CMK (cell line): ENCODE results near the gene C3orf20.
"Not testable (repeated sequence)": the region's sequence is repeated elsewhere in the genome, so short reads cannot be mapped to it uniquely, and the experiment has no call there.

ENCODE experiments used
- DNase-seq: peaks from one replicate; pipeline ENCODE4 v3.0.0-alpha.2; 2010; ENCODE audit warnings: low read depth

The C3orf20 gene

GRCh38 chr3:14650193-14650592, 24.7 kb upstream of the C3orf20 start:
- DNase-seq: no peak

DNA sequence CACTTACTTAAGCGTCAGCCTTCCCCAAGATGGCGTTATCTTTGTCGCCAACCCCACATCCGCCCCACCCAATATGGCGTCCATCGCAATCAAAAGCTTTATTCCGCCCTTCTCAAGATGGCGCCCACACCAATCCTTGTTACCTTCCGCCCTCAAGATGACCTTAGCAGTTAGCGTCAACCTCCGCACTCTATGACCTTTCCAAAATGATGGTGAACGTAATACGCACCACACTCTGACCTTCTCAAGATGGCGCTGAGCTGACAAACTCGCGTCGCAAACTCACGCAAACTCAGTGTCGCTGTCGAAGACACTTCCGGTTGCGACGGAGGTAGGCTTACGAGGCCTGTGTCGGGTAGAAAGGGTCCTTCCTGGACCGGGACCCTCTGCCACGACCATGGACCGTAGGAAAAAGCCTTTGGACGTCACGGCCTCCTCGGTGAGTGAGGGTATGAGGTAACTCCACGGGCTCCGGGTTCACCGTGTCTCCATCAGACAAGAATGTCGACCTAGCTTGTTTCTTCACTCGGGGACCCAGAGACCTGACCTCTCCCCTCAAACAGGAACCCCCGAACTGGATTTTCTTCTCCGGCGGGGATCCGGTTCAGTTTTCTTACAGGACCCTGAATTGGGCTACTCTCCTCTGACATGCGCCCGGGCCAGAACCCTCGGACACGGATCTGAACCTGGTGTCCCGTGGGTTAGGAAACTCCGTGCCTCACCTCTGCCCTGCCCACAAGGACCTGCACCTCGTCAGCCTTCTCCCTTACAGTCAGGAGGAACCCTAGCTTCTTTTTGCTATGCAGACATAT, 23.3 kb upstream of the C3orf20 start, which contains the start of gene CCDC174:
CCDC174 (plus strand) TSS at position 323 of the 812 bp plus-strand sequence; CDS start at position 398, 75 bp downstream.
- peak; percentile 100 for DNase-seq

DNA sequence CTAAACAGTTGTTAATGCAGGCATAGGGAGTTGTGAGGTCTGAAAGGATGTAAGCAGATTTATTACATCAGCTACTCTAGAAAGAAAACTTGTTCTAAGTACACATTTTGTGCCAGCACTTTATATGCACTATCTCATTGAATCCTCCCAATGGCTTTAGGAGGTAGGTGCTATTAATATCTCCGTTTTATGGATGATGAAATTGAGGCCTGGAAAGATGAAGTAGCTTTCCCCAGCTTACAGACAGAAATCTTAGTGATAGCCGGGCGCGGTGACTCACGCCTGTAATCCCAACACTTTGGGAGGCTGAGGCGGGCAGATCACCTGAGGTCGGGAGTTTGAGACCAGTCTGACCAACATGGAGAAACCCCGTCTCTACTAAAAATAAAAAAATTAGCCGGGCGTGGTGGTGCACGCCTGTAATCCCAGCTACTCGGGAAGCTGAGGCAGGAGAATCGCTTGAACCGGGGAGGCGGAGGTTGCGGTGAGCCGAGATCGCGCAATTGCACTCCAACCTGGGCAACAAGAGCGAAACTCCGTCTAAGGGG, 22.5 kb upstream of the C3orf20 start:
- DNase-seq: not testable (repeated sequence)

DNA sequence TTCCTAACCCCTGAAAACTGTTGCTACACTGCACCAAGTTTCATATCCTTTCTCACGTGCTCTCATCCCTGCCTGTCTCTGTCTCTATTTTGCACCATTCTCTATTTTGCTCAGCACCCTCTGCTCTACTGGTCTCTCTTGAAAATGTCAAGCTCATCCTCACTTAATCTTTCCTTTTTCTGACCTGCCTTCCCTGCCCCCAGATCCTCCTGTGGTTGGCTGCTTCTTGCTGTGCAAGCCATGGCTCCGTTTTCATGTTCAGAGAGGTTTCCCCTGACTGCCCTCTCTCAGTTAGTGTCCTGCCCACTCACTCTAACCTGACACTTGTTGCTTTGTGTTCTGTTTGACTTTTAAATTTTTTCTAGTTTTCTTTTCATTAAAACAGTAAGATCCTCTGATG, 17.4 kb upstream of the C3orf20 start:
- no peak for DNase-seq

DNA sequence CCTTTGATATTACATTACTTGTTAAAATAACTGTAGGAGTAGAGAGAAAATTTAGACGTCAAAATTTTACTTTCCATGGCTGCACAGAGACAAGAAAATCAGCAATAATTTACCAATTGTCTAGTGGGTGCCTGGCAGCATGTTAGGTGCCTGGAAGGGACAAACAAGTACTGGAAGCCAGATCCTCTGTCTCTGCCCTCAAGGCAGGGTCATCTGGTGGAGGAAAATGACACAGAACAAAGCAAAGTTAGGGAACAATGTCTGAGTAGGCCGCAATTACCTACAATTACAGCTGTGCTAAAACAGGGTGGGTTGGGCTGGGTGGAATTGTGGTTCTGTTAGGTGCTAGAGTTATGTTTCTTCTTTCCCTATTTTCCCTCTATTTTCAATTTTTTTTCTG, 16.0 kb upstream of the C3orf20 start:
- no peak for DNase-seq

DNA sequence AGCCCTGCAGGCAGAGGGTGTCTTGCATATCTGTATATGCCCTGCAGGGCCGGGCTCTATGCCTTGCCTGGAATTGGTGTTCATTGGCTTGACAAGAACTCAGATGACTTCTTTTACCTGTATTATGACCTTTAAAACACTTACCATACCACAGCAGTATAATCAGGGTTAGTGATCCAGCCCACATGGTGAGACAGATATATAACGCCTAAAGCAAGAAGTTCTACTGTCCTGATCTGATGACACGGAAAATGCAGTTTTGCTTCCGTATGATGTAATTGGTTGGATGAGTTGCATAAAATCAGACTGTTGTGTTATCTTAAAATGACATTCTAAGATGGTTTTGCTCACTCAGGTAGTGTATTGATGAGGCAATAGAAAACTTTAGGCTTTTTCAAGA, 14.0 kb upstream of the C3orf20 start:
- DNase-seq: no peak

DNA sequence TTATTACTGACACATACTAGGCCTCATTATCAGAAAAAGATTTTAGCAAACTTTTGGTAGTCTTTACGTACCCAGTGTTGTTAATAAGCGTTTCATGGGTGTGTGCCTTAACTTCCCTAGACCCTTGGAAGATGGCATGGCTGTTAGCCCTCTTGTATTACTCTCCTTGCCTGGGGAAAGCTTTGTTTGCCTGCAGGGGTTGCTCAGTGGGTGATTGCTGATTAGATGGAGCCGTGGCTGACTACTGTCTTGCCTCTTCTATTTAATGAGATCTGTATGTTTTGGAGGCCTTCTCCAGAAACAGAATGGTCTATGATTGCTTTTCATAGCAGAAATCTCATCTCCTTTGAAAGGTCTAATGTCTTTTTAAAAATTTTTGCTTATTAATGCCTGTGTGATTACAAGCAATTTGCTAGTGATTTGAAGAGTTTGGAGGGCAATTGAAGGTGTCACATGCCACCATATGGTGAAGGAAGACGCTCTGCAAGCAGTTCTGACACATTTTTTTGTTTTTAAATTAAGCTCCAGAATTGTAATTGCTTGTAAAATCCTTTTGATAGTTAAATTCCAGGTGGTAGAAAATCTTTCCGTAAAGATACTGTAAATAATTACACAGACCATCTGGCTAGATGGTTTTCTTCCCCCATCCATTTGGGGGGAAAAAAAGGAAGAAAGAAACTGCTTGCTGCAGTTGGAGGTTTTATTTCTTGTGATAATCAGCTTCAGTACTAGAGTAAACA, 11.4 kb upstream of the C3orf20 start:
- no peak for DNase-seq

GRCh38 chr3:14664170-14664569, 10.8 kb upstream of the C3orf20 start:
- no peak for DNase-seq

DNA sequence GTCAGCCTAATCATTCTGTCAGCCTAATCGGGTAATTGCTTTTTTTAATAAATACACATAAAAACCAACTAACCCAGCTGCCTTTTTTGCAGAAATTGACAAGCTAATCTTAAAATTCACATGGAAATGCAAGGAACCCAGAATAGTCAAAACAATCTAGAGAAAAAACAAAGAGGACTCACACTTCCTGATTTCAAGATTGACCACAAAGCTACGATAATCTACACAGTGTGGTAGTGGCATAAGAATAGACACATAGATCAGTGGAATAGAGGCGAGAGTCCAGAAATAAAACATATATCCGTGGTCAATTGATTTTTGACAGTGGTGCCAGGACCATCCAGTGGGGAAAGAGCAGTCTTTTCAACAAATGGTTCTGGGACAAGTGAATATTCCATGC, 2.4 kb upstream of the C3orf20 start:
- DNase-seq: no peak

GRCh38 chr3:14676881-14677280, 1.9 kb downstream of the C3orf20 start:
- DNase-seq: no peak

GRCh38 chr3:14678015-14678503, 3.1 kb downstream of the C3orf20 start:
- DNase-seq: no peak

- no peak for DNase-seq
Observed at GRCh38 chr3:14680115-14680514, 5.2 kb downstream of the C3orf20 start.

- DNase-seq: peak; percentile 25
Observed at GRCh38 chr3:14680716-14681115, 5.8 kb downstream of the C3orf20 start.

DNA sequence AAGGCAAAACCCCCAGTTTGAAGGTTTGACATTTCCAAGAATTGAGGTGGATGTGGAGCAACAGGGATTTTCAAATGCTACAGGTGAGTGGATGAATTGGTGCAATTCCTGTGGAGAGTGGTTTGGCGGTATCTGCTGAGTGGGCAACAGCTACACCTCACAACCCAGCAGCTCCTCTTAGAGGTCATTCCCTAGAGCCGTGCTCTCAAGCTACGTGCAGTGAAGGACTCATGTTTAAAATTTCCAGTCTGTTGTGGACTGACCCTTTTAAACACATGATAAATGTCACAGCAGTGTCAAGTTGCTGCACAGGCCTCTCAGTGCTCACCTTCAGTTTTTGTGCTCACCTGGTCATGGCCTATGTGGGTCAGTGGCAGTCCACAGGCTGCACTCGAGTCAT, 9.5 kb downstream of the C3orf20 start:
- DNase-seq: no peak

GRCh38 chr3:14685179-14685578, 10.2 kb downstream of the C3orf20 start:
- no peak for DNase-seq

GRCh38 chr3:14687360-14687759, 12.4 kb downstream of the C3orf20 start:
- DNase-seq: no peak

GRCh38 chr3:14688525-14688924, 13.6 kb downstream of the C3orf20 start:
- no peak for DNase-seq

GRCh38 chr3:14689247-14689980, 14.5 kb downstream of the C3orf20 start:
- DNase-seq: no peak

DNA sequence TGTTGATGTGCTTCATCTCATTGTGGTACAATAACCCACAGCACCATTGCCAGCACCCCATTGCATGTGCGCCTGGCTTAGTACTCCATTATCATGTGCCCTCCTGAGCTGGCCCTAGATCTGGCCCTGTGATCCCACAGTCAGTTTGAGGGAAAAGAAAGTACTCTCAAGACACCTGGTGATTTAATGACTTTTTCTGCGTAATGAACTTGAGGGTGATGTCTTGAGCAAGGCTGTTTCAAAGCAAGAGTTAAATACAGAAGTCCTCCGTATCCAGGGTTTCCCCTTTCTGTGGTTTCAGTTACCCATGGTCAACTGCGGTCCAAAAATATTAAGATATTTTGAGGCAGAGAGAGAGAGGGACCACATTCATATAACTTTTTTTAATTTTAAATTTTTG, 16.3 kb downstream of the C3orf20 start:
- no peak for DNase-seq

DNA sequence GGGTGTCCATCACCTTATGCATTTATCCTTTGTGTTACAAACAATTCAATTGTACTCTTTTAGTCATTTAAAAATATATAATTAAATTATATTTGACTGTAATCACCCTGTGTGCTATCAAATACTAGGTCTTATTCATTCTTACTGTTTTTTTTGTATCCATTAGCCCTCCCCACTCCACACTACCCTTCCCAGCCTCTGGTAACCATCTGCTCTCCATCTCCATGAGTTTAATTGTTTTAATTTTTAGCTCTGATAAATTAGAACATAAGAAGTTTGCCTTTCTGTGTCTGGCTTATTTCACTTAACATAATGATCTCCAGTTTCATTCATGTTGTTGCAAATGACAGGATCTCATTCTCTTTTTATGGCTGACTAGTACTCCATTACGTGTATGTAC, 16.8 kb downstream of the C3orf20 start:
- no peak for DNase-seq

DNA sequence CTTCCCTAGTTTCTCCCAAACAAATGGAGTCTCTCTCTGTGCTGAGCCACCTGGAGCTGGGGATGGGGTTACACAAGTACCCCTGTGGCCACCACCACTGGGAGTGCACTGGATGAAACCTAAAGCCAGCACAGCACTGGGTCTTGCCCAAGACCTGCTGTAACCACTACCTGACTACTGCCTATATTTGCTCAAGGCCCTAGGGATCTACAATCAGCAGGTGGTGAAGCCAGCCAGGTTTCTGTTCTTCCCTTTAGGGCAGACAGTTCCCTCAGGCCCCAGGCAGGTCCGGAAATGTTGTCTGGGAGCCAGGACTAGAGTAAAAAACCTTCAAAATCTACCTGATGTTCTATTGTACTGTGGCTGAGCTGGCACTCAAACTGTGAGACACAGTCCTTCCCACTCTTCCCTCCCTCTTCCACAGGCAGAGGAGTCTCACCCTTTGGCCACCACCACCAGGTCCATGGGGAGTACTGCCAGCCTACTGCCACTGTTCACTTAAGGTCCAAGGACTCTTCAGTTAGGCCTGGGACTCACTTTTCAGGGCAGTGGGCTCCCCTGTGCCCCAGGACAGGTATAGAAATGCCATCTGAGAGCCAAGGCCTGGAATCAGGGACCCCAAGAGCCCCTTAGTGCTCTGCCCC, 23.8 kb downstream of the C3orf20 start:
- no peak for DNase-seq

GRCh38 chr3:14699643-14700042, 24.7 kb downstream of the C3orf20 start:
- no peak for DNase-seq
